Keratinocyte (primary cell): ENCODE measurements around the gene POP5.

ENCODE experiments used
- EZH2 ChIP-seq: IDR thresholded peaks from one replicate; pipeline ENCODE4 v1.6.1; 2012; ENCODE audit warnings: inconsistent platforms, mild to moderate bottlenecking, low read length, moderate library complexity
- TF ChIP-seq, protein P1 (sequence below), 3 experiments: IDR thresholded peaks in 1 of 3; conservative IDR thresholded peaks in 1 of 3; optimal IDR thresholded peaks in 1 of 3; 2 replicates in 2 of 3; 3 replicates in 1 of 3; pipeline versions ENCODE3 to v1.5.1; 2011; ENCODE audit warnings: low read length in 3 of 3, mild to moderate bottlenecking in 3 of 3, moderate library complexity in 2 of 3, control low read depth in 1 of 3, inconsistent platforms in 1 of 3; ENCODE audit not compliant: insufficient read depth in 2 of 3; ENCODE audit errors: extremely low read depth in 1 of 3

DNA sequence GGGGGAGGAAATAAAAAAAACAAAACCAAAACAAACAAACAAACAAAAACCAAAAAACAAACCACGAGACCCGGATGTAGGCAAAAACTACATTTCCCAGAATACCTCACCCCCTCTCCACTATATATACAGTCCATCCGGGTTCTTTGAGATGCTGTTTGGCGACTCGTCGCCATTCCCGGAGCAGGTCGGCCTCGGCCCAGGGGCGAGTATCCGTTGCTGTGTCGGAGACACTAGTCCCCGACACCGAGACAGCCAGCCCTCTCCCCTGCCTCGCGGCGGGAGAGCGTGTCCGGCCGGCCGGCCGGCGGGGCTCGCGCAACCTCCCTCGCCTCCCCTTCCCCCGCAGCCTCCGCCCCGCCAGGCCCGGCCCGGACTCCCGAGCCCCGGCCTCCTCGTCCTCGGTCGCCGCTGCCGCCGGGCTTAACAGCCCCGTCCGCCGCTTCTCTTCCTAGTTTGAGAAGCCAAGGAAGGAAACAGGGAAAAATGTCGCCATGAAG lies 46.9 kb downstream of the POP5 start, which contains the start of gene RNF10:
- TF ChIP-seq, protein P1, sequence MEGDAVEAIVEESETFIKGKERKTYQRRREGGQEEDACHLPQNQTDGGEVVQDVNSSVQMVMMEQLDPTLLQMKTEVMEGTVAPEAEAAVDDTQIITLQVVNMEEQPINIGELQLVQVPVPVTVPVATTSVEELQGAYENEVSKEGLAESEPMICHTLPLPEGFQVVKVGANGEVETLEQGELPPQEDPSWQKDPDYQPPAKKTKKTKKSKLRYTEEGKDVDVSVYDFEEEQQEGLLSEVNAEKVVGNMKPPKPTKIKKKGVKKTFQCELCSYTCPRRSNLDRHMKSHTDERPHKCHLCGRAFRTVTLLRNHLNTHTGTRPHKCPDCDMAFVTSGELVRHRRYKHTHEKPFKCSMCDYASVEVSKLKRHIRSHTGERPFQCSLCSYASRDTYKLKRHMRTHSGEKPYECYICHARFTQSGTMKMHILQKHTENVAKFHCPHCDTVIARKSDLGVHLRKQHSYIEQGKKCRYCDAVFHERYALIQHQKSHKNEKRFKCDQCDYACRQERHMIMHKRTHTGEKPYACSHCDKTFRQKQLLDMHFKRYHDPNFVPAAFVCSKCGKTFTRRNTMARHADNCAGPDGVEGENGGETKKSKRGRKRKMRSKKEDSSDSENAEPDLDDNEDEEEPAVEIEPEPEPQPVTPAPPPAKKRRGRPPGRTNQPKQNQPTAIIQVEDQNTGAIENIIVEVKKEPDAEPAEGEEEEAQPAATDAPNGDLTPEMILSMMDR (optimal IDR thresholded peaks at IDR 0.05 in 1 of 3, IDR thresholded peaks at IDR 0.05 in 1 of 3, conservative IDR thresholded peaks at IDR 0.05 in 1 of 3; ENCODE audit: extremely low read depth in 1 of 3, insufficient read depth in 2 of 3, low read length in 3 of 3), result no peak
- no peak for TF ChIP-seq EZH2
